NCI-H2196 (cell line): ENCODE data around the gene CHST3.

Experiments used
- DNase-seq: peaks from one replicate; lab custom pipeline; 2025; ENCODE audit not compliant: unreplicated experiment; lab: John Stamatoyannopoulos, UW

Gene CHST3

GRCh38 chr10:72050873-72051272 lies 86.7 kb downstream of the CHST3 start:
- DNase-seq, result no peak

GRCh38 chr10:72053690-72054089 lies 89.5 kb downstream of the CHST3 start:
- DNase-seq, result no peak

GRCh38 chr10:72056113-72056512 lies 91.9 kb downstream of the CHST3 start:
- DNase-seq, result no peak

GRCh38 chr10:72056932-72057751 lies 92.9 kb downstream of the CHST3 start:
- DNase-seq, result no peak

GRCh38 chr10:72058347-72058898 lies 94.2 kb downstream of the CHST3 start:
- DNase-seq, result no peak

- DNase-seq, result no peak
Observed at GRCh38 chr10:72058989-72059842, 95.0 kb downstream of the CHST3 start.

GRCh38 chr10:72059843-72060822 lies 95.9 kb downstream of the CHST3 start:
- no peak for DNase-seq

GRCh38 chr10:72061491-72061890 lies 97.3 kb downstream of the CHST3 start:
- no peak for DNase-seq

- DNase-seq, result no peak
Observed at GRCh38 chr10:72061930-72062329, 97.7 kb downstream of the CHST3 start.

- DNase-seq, result no peak
Observed at GRCh38 chr10:72062382-72062781, 98.2 kb downstream of the CHST3 start.
